NCI-H510A (cell line): ENCODE measurements around the gene GPC5.

Experiments used
- DNase-seq: peaks from one replicate; lab custom pipeline; 2025; lab: John Stamatoyannopoulos, UW

GPC5 gene

DNA sequence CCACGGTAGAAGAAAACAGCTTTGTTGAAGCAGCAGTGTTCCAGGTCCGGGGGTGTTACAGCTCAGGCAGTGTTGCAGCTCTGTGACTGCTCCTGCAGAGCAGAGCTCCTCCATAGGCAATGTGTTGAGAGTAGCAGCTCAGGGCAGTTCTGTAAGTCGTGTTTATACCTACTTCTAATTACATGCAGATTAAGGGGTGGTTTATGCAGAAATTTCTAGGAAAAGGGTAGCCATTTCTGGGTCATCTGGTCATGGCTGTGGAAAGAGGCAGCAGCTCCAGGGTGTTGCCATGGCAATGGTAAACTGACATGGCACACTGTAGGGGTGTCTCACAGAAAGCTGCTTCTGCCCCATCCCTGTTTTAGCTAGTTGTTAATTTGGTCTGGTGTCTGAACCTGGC is 316.4 kb downstream of the GPC5 start:
- DNase-seq: no peak

DNA sequence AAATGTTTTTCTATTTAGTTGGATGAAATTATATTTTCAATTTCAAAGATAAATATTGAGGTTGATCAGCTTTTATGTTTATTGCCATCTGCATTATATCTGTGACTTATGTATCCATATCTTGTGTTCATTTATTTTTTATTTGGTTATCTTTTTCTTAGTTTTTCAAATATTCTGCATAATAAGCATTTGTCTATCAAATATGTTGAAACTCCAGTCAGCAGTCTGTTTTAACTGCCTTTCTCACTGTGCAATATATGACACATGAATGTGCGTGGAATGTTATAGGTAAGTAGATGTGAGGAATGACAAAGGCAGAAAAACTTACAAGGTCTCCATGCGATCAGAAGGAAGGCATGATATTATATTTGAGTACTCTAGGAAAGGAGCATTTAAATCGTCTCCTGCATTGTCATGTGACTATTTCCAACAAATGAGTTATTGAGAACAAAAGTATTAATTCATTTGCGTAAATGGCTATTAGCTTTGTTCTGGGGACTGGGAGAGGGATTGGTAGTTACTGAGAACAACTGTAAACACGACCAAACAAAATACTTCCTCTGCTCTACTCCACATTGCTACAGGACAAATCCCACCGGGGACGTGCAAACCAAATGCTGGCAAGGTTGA is 318.1 kb downstream of the GPC5 start:
- no peak for DNase-seq

- DNase-seq: no peak
These were observed 320.6 kb downstream of the GPC5 start for GRCh38 chr13:91719033-91719432.

DNA sequence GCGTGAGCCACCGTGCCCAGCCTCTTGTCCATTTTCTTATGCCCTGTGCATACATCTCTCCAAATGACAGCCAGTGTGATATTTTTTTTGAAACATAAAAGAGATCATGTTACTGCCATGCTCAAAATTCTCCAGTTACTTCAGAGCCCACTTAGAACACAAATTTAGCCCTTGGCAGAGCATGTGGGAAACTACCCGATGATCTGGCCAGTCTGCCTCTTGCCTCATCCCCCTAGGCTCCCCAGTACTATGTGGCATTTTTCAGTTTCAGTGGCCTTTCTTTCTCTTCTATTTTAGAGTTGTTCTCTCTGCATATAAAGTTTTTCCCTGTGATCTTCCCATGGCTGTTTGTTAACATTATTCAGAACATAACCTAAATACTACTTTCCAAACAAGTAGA is 323.0 kb downstream of the GPC5 start:
- no peak for DNase-seq

- no peak for DNase-seq
These were observed 324.0 kb downstream of the GPC5 start for GRCh38 chr13:91722267-91722884.

- no peak for DNase-seq
These were observed 326.2 kb downstream of the GPC5 start for GRCh38 chr13:91724591-91724990.

DNA sequence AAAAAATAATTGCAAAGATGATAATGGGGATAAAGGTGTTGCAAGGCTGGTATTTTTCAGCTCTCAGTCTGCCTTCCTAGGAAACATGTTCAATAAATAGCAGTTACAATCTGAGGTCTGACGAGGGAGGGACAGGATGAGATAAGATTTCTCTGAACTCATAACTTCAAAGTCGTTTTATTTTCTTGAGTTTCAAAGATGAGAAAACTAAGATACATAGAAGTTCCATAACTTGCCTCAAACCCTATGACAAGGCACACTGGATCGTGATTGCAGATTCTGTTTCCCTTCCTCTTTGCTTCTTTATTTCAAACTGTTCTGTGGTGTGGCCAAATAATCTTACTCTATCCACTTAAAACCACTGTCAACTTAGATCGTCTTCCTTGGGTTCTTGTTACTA is 327.2 kb downstream of the GPC5 start:
- DNase-seq: no peak

DNA sequence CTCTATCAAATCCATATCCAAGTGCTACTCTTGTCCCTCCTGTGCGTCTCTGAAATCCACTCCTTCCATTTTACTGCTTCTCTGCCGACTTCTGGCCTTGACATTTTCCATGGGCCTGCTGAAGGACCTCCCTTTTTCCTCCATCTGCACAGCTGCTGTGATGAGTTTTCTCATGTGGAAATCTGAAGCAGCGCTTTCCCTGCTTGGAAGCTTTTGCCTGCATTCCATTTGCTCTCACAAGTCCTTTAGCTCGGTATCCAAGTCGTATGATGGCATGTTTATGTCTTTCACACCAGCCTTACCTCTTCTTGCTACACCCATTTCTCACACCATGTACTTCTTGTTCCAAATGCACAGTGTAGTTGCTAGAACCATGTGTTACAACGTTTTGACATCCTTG is 328.2 kb downstream of the GPC5 start:
- no peak for DNase-seq

- DNase-seq: no peak
These were observed 331.4 kb downstream of the GPC5 start for GRCh38 chr13:91729859-91730258.

DNA sequence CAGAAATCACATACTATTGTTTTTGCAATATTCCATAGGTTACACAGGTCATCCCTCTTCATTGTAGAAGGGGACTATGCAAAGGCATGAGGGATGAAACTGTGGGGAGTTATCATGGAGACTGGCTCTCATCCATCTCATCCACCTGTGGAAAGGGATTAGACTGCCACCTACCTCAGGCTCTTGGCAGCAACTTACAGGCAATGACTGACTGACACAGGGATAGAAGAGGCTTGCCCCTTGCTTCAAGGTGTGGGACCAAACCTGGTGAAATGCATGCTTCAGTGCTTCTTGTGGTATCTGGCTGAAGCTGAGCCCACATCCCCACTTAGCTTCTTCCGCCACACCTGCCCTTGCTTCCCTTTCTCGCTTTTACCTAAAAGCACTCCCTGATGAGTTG is 341.3 kb downstream of the GPC5 start:
- DNase-seq: no peak

GRCh38 chr13:91740756-91741155 is 342.3 kb downstream of the GPC5 start:
- DNase-seq: no peak

DNA sequence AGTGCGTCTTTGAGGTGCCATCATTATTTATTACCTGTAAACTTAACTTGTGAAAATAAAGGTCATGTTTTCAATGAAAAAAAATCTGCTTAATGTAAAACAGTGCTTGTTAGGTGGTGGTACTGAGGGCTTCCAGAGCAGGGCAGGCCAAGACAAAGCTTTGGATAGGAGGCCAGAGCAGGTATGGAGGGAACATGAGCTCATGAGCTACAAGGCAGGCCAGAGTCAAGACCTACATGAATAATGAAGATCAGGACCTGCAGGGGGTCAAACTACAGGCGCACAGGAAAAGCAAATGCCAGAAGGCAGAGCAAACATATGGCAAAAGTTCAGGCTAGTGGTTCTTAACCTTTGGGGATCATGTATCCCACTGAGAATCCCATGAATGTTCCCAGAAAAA is 343.5 kb downstream of the GPC5 start:
- DNase-seq: no peak

- no peak for DNase-seq
These were observed 345.9 kb downstream of the GPC5 start for GRCh38 chr13:91744284-91744683.

DNA sequence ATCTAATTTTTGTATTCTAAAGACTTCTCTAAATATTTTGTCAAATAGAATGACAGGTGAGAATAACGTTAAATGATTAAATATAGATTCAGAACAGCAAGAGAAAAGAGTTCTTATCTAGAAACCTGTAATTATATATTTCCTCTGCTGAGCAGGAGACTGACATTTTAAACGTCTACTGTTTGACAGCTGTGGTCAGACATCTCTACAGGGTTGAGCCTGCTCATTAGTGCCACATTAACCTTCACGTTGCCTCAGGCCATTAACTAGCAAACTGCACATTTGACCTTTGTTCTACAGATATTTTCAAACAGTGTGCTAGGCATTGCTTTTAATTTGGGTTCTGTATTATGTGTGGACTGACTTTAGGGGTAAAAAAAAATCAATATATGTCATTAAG is 347.5 kb downstream of the GPC5 start:
- DNase-seq: no peak

DNA sequence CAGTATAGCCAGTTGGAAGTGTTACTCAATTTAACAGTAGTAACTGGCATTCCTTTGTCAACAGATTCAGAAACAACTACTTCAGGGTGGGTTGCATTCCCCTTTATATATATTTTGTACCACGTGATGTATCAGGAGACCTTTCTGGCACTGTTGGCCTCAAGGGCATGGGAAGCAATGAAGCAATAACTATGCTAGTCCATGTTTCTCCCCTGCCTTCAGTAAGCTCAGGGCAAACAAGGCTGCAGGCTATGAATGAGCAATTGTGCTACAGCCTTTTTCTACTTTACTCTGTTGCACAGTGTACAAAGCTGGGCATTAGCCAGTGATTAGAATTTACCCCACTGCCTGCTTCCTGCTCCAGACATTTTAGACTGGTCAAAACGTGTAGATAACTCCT is 348.8 kb downstream of the GPC5 start:
- DNase-seq: no peak

GRCh38 chr13:91748416-91749089 is 350.1 kb downstream of the GPC5 start:
- no peak for DNase-seq

DNA sequence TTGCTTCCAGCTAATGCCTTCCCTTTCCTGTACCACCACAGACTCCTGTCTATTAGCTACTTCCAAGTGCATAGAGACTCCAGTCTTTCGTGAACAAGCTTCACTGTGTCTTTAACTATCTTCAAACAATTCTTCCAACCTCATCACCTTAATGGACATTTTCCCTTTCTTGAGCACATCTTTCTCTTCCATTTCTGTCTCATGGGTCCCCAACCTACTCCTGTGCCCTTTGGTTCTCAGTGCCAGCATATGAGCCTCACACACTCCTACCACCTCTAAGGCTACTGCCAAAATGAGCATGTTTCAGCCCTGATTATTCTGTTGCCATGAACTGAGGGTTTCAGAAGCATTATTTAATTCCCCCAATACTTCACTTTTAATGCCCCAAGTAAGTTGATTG is 360.3 kb downstream of the GPC5 start:
- no peak for DNase-seq

- no peak for DNase-seq
These were observed 364.5 kb downstream of the GPC5 start for GRCh38 chr13:91762957-91763356.

GRCh38 chr13:91764527-91764926 is 366.1 kb downstream of the GPC5 start:
- no peak for DNase-seq

GRCh38 chr13:91767651-91768050 is 369.2 kb downstream of the GPC5 start:
- no peak for DNase-seq

GRCh38 chr13:91768746-91769145 is 370.3 kb downstream of the GPC5 start:
- no peak for DNase-seq

- DNase-seq: no peak
These were observed 372.8 kb downstream of the GPC5 start for GRCh38 chr13:91771229-91771628.

- no peak for DNase-seq
These were observed 375.3 kb downstream of the GPC5 start for GRCh38 chr13:91773591-91774227.
